Karpas-422 (cell line): ENCODE data around the gene BRME1. TPM values are rescaled to one million over a fixed set of nuclear protein-coding genes. Genes with fewer than 3 reads are reported as not detected.

Experiments used
- DNase-seq: peaks from one replicate; pipeline ENCODE4 v3.0.0-alpha.2; 2015
- H2AFZ ChIP-seq: fragments of 200-600 bp; sonication (generic); 2 replicates; pipeline ENCODE4 v1.6.1; 2014; ENCODE audit warnings: antibody characterized with exemption, low read length, mixed read lengths
- H3K27ac ChIP-seq: fragments of 200-600 bp; sonication (generic); 2 replicates; pipeline ENCODE4 v1.5.1; 2014; ENCODE audit warnings: mild to moderate bottlenecking, low read length, moderate library complexity
- H3K27me3 ChIP-seq: fragments of 200-600 bp; sonication (generic); 2 replicates; pipeline ENCODE4 v1.6.1; 2014; ENCODE audit warnings: low read length, mixed read lengths
- H3K36me3 ChIP-seq: fragments of 200-600 bp; sonication (generic); 2 replicates; pipeline ENCODE4 v1.6.1; 2014; ENCODE audit warnings: low read length, mixed read lengths; ENCODE audit not compliant: insufficient read depth
- H3K4me1 ChIP-seq: fragments of 200-600 bp; sonication (generic); 2 replicates; pipeline ENCODE4 v1.6.1; 2014; ENCODE audit warnings: mild to moderate bottlenecking, low read length, mixed read lengths
- H3K4me2 ChIP-seq: fragments of 200-600 bp; sonication (generic); 2 replicates; pipeline ENCODE4 v1.6.1; 2014; ENCODE audit warnings: low read length, low read depth, mild to moderate bottlenecking; ENCODE audit not compliant: poor library complexity, severe bottlenecking
- H3K4me3 ChIP-seq: fragments of 200-600 bp; sonication (generic); 2 replicates; pipeline ENCODE4 v1.5.1; 2014; ENCODE audit warnings: mild to moderate bottlenecking, antibody characterized with exemption, low read length, mixed read lengths
- H3K79me2 ChIP-seq: fragments of 200-600 bp; sonication (generic); 2 replicates; pipeline ENCODE4 v1.6.1; 2014; ENCODE audit warnings: mild to moderate bottlenecking, low read length, mixed read lengths
- H3K9ac ChIP-seq: fragments of 200-600 bp; sonication (generic); 2 replicates; pipeline ENCODE4 v1.6.0; 2014; ENCODE audit warnings: low read length
- H3K9me2 ChIP-seq: fragments of 200-600 bp; sonication (generic), shearing (Covaris generic); replicated peaks from 2 replicates; pipeline ENCODE4 v1.6.0; 2014; ENCODE audit warnings: mild to moderate bottlenecking, low read length, moderate library complexity; ENCODE audit not compliant: insufficient read depth
- H3K9me3 ChIP-seq: fragments of 300-700, 200-600 bp; sonication (generic); 2 replicates; pipeline ENCODE4 v1.6.1; 2014; ENCODE audit warnings: low read length, mixed read lengths
- H4K20me1 ChIP-seq: fragments of 200-600 bp; sonication (generic); 2 replicates; pipeline ENCODE4 v1.6.1; 2014; ENCODE audit warnings: mild to moderate bottlenecking, antibody characterized with exemption, low read length, low read depth; ENCODE audit not compliant: insufficient read depth
- total RNA-seq: library from RNA; depleted of rRNA; stranded (reverse); fragments of >200 nt; shearing (Covaris generic); gene quantifications from 2 replicates; pipeline ENCODE4 v1.2.3, GENCODE V29; 2014; ENCODE audit warnings: low replicate concordance

BRME1 gene
- total RNA-seq, 1 experiment from 2014 or later, result not detected

DNA sequence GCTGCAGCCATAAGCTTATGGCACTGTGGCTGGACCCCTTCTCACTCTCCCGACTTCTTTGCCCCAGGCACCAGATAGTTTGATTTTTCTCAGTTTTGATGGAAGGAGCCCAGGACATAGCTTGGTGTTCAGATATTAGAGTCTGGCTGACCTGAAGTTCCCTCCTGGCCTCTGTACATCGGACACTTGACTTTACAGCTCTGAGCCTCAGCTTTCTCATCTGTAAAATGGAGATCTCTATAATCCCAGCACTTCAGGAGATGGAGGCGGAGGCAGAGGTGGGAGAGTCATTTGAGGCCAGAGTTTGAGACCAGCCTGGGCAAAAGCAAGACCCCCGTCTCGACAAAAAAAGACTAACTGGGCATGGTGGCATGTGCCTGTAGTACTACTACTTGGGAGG is 993 bp upstream of the BRME1 start:
- DNase-seq, result no peak
- H2AFZ ChIP-seq, result no peak overlapping the region
- no peaks in the 10 kb centered on the region for H3K27me3 ChIP-seq
- H3K27ac ChIP-seq, result no peak overlapping the region
- H3K4me2 ChIP-seq, result peak overlapping the region; percentile 82
- H3K36me3 ChIP-seq, result no peaks in the 10 kb centered on the region
- H3K9me2 ChIP-seq, result no peaks in the 10 kb centered on the region
- H4K20me1 ChIP-seq, result no peaks in the 10 kb centered on the region
- H3K4me3 ChIP-seq, result peak overlapping the region; percentile 87
- H3K79me2 ChIP-seq, result peaks cover 10% of the 10 kb centered on the region
- H3K4me1 ChIP-seq, result peaks cover 11% of the 10 kb centered on the region
- H3K9ac ChIP-seq, result peak overlapping the region; percentile 84
- no peaks in the 10 kb centered on the region for H3K9me3 ChIP-seq

DNA sequence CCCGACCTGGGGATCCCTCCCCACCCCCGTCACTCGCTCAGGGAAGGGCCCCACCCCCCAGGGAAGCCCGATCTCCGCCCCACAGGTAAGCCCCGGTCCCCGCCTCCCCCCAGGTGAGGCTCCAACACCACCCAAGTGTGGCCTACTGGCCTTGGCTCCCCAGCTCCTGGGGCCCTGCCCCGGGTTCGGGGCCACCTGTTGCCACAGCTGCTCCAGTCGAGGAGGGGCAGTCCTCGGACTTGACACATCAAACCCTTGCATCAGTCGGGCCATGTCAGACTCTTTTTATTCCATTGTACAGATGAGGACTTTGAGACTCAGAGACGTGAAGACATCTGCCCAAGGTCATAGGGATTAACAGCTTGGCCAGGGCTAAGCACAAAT is 596 bp upstream of the BRME1 start:
- H3K4me2 ChIP-seq, result peak overlapping the region; percentile 82
- no peaks in the 10 kb centered on the region for H3K9me2 ChIP-seq
- H3K36me3 ChIP-seq, result no peaks in the 10 kb centered on the region
- H3K9ac ChIP-seq, result peak overlapping the region; percentile 84
- peak; percentile 50 for DNase-seq
- no peak overlapping the region for H3K27ac ChIP-seq
- H3K79me2 ChIP-seq, result peaks cover 10% of the 10 kb centered on the region
- H3K9me3 ChIP-seq, result no peaks in the 10 kb centered on the region
- no peaks in the 10 kb centered on the region for H3K27me3 ChIP-seq
- no peaks in the 10 kb centered on the region for H4K20me1 ChIP-seq
- H3K4me3 ChIP-seq, result peak overlapping the region; percentile 87
- peaks cover 11% of the 10 kb centered on the region for H3K4me1 ChIP-seq
- peak overlapping the region; percentile 66 for H2AFZ ChIP-seq

DNA sequence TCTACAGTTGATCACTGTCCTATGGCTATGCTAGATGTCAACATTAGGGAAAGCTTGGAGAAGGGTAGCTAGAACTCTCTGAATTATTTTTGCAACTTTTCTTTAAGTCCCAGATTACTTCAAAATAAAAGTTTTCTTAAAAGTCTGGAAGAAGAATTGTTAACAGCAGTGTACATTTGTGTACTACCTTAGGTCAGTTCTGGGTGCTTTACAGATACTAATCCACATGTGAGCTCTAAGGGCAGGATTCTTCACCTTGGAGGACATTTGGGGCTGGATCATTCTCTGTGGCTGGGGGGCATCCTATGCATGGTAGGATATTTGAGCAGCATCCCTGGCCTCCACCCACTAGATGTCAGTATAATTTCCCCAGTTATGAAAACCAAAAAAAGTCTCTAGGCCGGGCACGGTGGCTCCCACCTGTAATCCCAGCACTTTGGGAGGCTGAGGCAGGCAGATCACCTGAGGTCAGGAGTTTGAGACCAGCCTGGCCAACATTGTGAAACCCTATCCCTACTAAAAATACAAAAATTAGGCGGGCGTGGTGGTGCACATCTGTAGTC is 2.8 kb downstream of the BRME1 start:
- H3K27me3 ChIP-seq, result no peaks in the 10 kb centered on the region
- H2AFZ ChIP-seq, result no peak overlapping the region

DNA sequence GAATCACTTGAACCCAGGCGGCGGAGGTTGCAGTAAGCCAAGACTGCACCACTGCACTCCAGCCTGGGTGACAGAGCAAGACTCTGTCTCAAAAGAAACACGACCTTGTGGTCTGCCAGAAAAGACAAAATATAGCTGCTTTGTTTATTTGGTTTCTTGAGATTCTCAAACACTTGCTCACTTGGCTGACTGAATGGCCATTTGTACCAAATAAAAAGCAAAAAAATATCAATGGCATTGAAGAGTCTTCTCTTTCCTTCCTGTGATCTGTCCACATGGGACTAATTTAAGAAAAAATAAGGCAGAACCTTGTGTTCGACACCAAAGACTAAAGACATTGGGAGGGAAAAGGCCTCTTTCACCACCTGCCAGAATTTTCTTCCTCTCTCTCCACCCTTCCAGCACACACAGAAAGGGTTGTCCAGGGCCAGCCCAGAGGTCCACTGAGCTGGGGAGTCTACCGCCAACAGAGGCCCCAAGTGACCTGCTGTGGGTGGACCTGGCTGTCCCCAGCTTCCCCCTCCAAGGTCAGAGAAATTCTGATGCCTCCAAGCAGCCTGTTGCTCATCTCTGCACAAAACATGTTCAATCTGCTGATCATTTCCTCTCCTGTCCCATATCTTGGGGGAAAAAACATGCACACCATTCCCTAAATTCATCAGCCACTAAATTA is 5.9 kb downstream of the BRME1 start:
- Histone ChIP-seq H3K27me3 (no peaks in the 10 kb centered on the region), H3K4me1 (no peaks in the 10 kb centered on the region), H3K4me2 (no peak overlapping the region), H3K9ac (no peak overlapping the region), H3K9me2 (no peaks in the 10 kb centered on the region), H3K36me3 (no peaks in the 10 kb centered on the region), H3K9me3 (no peaks in the 10 kb centered on the region), H3K4me3 (no peak overlapping the region), H3K27ac (no peak overlapping the region), H3K79me2 (no peaks in the 10 kb centered on the region), H2AFZ (no peak overlapping the region), H4K20me1 (no peaks in the 10 kb centered on the region)
- DNase-seq, result no peak

More for the DNA sequence above, 2.8 kb downstream of the BRME1 start:
- DNase-seq, result peak; percentile 81
- Histone ChIP-seq H3K79me2 (peaks cover 10% of the 10 kb centered on the region), H3K9me2 (no peaks in the 10 kb centered on the region), H3K4me3 (no peak overlapping the region), H3K4me2 (no peak overlapping the region), H3K9me3 (no peaks in the 10 kb centered on the region), H3K36me3 (no peaks in the 10 kb centered on the region), H3K9ac (no peak overlapping the region), H4K20me1 (no peaks in the 10 kb centered on the region), H3K4me1 (peaks cover 11% of the 10 kb centered on the region), H3K27ac (no peak overlapping the region)

DNA sequence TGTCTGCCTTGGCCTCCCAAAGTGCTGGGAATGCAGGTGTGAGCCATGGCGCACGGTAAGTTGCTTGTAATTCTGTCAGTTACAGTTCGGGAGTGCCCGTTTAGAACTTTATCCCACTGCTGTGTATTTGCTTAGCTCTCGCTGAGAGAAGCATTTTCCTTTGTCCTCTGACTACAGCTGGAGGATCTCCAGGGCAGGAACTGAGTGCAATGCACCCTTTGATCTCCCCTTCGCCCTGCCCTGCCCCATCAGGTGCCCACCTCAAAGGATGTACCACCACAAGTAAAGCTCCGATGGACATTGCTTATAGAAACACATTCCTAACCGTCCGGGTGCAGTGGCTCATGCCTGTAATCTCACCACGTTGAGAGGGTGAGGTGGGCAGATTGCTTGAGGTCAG is 6.5 kb downstream of the BRME1 start:
- Histone ChIP-seq H3K9me3 (no peaks in the 10 kb centered on the region), H3K9me2 (no peaks in the 10 kb centered on the region), H4K20me1 (no peaks in the 10 kb centered on the region), H3K27ac (no peak overlapping the region), H3K4me2 (no peak overlapping the region), H3K27me3 (no peaks in the 10 kb centered on the region), H3K4me3 (no peak overlapping the region), H3K36me3 (no peaks in the 10 kb centered on the region), H2AFZ (no peak overlapping the region), H3K4me1 (no peaks in the 10 kb centered on the region), H3K9ac (no peak overlapping the region), H3K79me2 (no peaks in the 10 kb centered on the region)
- DNase-seq, result no peak

DNA sequence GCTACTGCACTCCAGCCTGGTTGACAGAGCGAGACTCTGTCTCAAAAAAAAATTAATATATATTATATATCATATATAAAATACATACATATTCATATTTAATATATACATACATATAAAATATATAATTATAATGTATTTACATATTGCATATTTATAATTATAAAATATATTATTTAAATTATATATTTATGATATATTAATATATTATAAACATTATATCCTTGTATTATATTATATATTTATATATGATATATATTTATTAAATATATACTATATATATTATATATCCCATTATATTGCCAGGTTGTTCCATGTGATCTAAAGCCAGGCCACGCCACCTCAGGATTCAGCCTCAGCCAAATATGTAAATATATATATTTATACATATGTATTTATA is 9.7 kb downstream of the BRME1 start:
- H3K27ac ChIP-seq, result no peak overlapping the region
- DNase-seq, result no peak
- H2AFZ ChIP-seq, result no peak overlapping the region
- no peaks in the 10 kb centered on the region for H3K9me2 ChIP-seq
- no peaks in the 10 kb centered on the region for H3K27me3 ChIP-seq
- H3K4me2 ChIP-seq, result no peak overlapping the region
- H3K4me1 ChIP-seq, result no peaks in the 10 kb centered on the region
- no peaks in the 10 kb centered on the region for H3K36me3 ChIP-seq
- no peaks in the 10 kb centered on the region for H4K20me1 ChIP-seq
- H3K4me3 ChIP-seq, result no peak overlapping the region
- no peak overlapping the region for H3K9ac ChIP-seq
- no peaks in the 10 kb centered on the region for H3K79me2 ChIP-seq
- H3K9me3 ChIP-seq, result no peaks in the 10 kb centered on the region

DNA sequence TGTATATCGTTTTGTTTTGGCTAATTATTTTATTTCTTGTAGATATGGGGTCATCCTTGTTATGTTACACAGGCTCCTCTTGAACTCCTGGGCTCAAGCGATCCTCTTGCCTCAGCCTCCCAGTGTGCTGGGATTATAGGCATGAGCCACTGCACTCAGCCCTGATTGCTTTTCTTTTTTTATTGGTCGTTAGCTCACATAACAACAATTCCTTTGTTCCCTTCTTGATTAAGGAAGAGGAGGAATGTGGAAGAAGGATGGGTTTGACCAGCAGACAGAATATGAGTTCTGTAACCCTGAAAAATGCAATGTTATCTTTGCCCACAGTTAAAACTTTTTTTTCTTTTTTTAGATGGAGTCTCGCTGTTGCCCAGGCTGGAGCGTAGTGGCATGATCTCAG is 11.4 kb downstream of the BRME1 start:
- Histone ChIP-seq H3K36me3 (no peaks in the 10 kb centered on the region), H3K27me3 (no peaks in the 10 kb centered on the region), H2AFZ (no peak overlapping the region), H3K4me3 (no peak overlapping the region), H3K4me2 (no peak overlapping the region), H4K20me1 (no peaks in the 10 kb centered on the region), H3K9me3 (no peaks in the 10 kb centered on the region), H3K27ac (no peak overlapping the region), H3K9ac (no peak overlapping the region), H3K9me2 (no peaks in the 10 kb centered on the region), H3K4me1 (no peaks in the 10 kb centered on the region), H3K79me2 (no peaks in the 10 kb centered on the region)
- DNase-seq, result no peak

DNA sequence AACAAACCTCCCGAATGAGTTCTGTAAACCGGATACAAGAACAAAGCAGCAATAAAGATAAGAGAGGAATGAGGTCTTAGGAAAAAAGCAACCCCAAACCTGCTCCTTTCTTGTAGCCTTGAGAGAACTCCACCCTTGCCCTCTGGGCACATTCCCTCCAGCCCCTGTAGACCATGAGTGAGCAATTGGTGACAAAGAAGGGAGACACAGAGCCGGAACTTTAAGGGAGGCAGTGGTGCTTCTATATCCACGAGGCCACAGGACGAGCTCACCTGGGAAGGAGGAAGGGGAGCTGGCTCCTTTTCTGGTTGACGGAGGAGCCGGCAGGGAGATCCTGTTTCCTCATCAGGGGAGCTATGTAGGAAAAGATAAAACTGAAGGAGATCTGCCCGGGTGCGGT is 13.0 kb downstream of the BRME1 start:
- no peak overlapping the region for H3K4me3 ChIP-seq
- no peaks in the 10 kb centered on the region for H3K9me3 ChIP-seq
- no peaks in the 10 kb centered on the region for H3K4me1 ChIP-seq
- no peak for DNase-seq
- no peak overlapping the region for H3K9ac ChIP-seq
- no peak overlapping the region for H3K27ac ChIP-seq
- no peaks in the 10 kb centered on the region for H3K9me2 ChIP-seq
- H4K20me1 ChIP-seq, result no peaks in the 10 kb centered on the region
- no peak overlapping the region for H2AFZ ChIP-seq
- H3K27me3 ChIP-seq, result no peaks in the 10 kb centered on the region
- no peaks in the 10 kb centered on the region for H3K79me2 ChIP-seq
- no peak overlapping the region for H3K4me2 ChIP-seq
- H3K36me3 ChIP-seq, result no peaks in the 10 kb centered on the region
